DMS53 treated with DMSO at 0.1 percent for 48 hours (cell line): ENCODE measurements around the gene TMEM100.

Experiments
- DNase-seq: peaks from one replicate; lab custom pipeline; 2025; ENCODE audit not compliant: unreplicated experiment; lab: John Stamatoyannopoulos, UW

Gene TMEM100

GRCh38 chr17:55720919-55721836 is 1.5 kb downstream of the TMEM100 start:
- no peak for DNase-seq

DNA sequence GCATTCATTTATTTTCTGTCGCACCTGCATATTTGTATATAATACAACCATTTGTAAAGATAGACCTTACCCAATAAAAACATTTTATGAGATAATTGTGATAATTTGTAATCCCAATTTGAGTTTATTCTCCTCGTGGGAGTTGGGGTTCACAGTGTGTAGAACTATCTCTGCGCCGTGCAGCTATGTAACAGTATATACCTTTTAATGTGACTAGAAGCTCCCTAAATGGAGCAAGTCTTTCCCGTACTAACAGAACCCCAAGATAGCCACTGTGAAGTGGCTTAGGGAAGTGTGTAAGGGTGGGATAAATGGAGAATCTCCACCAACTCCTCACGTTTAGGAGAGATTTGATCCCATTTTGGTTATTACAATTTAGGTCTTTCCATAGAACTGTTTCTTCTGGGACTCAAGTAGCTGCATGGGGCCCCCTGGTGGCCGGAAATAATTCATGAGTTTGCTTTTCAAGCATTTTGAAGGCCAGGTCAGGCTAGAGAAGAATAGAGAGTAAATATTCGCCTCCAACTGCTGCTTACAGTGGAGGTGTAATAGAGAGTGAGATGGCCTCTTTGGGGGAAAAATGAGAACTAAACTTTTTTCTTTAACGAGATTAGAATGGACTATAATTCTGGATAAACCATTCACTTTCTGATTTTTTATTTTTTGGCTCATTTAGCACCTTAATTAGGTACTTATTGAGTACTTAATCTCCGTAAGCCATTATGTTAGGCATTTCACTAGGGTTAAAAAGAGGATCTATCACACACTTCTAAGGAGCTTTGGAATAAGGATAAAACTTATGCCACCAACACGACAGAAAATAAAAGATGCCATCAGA is 4.5 kb downstream of the TMEM100 start:
- DNase-seq = peak; percentile 60

- no peak for DNase-seq
Observed at GRCh38 chr17:55717432-55717831, 5.2 kb downstream of the TMEM100 start.

GRCh38 chr17:55710829-55711496 is 11.7 kb downstream of the TMEM100 start:
- DNase-seq = no peak

- DNase-seq = no peak
Observed at GRCh38 chr17:55710410-55710809, 12.3 kb downstream of the TMEM100 start.

DNA sequence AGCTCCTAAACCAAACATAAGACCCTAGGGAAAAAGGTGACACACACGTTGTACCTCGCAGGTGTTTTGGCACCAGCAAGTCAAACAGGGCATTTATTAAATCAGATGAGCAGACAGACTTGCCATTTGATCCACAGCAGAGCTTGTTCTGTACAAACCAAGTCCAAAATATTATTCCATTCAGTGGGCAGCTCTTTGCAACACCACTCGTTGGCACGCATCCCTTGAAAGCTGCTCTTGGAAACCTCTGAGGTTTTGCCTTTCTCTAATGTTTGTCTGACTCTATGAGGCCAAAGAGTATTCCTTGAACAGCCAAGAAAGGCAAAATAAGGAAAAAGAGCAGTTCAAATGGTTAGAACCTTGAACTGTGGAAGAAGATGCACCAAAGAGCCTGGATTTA is 12.7 kb downstream of the TMEM100 start:
- DNase-seq = no peak

DNA sequence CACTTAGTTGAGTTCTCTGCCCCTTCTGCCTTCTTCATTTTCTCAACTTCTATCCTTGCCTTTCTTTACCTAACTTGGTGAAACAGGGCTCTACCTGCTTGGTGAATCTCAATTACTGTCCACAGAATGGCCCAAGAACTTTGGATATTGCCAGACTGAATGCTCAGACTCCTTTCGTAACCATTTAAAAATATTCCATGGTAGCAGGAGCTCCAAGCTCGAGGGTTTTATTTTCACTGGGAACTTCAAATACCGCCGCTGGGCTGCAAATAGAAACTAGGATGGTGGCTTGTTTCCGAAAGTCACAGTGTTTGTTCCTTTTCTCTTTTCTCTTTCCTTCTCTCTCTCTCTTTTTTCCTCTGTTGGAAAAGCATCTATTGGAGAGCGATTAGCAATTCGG is 13.2 kb downstream of the TMEM100 start:
- no peak for DNase-seq

DNA sequence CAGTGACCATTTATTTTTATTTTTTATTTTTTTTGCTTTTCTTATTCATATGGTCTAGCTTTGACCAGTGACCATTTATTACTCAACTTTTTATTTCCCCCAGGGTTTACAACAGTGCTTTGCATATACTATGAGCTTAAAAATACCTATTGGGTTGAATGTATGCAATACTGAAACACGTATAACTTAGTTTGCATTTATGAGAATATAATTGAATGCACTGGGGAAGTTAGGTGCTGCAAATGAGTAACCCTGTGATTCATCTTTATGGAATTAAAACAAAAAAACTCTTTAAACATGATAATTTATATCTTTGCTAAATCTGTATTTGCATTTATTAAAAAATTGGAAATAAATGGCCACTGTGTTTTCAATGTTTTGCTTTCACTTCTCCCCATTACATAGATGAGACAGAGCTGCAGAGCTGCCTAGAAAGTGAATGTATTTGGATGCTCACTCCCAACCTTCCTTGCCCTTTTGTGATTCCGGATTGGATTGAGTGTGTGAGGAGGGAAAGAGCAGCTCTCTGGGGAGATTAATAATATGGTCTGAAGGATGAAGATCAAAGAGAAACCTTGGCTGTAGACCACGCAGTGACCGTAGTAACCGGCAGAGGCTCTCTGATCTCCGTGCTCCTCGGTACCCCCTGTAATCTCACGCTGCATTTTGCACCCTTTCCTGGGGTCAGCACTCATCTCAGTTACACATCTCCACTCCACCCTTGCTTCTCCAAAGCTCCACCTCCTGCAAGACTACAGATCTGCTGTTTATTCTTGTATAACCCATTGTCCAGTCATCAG is 14.3 kb downstream of the TMEM100 start:
- no peak for DNase-seq

DNA sequence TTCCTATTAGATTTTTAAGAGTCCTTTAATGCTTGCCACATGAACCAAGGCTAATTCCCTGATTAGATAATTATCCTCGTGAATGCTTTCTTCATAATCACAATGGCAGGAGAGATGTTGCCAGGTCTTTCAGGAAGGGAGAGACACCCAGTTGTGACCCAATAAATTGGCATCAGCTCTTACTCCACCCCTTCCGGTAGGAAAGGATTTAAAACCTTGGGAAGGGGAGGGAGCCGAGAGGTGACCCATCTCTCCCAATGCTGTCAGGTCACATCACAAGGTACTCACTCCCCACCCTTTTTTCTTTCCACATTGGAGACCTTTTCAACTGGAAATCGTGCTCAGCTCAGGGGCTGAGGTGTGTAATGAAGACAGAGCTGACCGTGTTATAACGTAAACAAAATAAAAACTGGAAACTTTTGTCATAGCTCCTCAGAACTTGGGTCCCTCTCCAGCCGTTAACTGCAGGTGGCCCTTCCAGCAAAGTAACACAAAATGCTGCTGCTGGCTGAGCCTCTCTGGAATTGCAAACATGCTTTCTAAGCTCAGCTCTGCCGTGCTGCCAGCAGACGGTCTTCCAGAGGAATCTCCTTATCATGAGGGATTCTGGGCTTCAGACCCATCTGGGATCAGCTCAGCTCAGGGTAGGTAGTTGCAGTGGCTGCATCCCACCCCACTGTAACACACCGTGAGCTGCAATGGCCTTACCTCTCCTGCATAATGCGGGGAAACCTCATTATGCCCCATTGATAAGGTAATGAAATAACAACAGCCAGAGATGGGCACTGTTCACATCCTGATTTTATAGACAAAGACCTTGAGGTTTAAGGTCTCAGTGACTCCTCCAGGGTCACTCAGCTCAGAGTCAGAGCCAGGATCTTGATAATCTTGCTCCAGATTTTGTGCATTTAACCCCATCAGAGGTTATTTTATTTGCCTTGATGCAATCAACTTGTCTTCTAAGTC is 15.6 kb downstream of the TMEM100 start:
- DNase-seq = no peak

GRCh38 chr17:55705847-55706246 is 16.8 kb downstream of the TMEM100 start:
- DNase-seq = peak; percentile 90

DNA sequence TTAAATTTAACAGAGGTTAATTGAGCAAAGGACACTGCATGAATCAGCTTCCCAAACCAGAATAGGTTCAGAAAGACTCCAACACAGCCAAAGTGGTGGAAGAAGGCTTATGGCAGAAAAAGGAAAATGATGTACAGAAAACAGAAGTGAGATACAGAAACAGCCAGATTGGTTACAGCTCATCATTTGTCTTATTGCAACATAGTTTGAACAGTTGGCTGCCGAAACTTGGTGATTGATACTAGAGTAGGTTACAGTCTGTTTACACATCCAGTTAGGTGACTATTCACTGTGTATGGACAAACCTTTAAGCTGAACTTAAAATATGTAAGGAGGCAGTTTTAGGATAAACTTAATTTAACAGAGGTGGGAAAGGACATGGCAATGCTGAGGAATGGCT is 18.3 kb downstream of the TMEM100 start:
- no peak for DNase-seq

DNA sequence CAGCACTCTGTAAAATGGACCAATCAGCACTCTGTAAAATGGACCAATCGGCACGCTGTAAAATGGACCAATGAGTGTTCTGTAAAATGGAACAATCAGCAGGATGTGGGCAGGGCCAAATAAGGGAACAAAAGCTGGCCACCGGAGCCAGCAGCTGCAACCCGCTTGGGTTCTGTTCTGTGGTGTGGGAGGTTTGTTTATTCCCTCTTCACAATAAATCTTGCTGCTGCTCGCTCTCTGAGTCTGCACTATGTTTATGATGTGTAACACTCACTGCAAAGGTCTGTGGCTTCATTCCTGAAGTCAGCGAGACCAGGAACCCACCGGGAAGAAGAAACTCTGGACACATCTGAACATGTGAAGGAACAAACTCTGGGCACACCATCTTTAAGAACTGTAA is 20.5 kb downstream of the TMEM100 start:
- no peak for DNase-seq

GRCh38 chr17:55699181-55699860 is 23.3 kb downstream of the TMEM100 start:
- DNase-seq = peak; percentile 5

GRCh38 chr17:55694286-55694910 is 28.3 kb downstream of the TMEM100 start:
- DNase-seq = no peak

DNA sequence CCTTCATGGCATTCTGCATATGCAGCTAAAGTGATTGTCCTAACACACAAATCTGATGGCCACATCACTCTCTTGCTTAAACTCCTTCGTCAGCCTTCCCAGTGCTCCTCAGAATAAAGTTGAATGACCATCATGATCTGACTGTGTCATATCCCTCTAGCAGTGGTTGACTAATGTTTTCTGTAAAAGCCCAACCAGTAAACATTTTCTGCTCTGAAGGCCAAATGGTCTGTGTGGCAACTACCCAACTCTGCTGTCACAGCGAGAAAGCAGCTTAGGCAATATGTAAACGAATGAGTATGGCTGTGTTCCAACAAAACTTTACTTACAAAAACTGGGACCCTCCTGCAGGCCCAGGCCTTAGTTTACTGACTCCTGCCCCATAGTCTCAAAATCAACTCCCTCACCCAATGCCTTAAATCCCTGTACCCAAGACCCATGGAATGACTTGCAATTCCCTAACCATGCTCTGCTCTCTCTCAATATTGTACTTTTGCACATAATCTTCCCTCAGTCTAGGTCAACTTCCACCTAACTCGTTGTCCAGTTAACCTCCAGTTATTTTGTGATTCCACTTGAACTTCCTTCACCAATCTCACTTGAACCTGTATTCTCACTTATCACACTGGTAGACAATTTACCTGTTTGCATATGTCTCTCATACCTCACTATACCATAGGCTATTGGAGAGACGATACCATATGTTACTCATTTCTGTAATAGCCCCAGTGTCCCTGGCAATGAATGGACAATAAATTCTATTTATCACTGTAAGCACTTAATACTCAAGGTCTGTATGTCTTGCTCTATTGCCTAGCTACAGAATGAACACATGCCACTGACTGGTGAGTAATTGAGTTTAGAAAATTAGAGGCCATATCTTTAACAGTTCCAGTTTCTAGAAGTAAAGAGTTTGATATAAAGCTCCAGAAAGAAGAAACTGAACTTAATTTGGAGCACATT is 29.1 kb downstream of the TMEM100 start:
- DNase-seq = no peak

- no peak for DNase-seq
Observed at GRCh38 chr17:55692276-55692675, 30.4 kb downstream of the TMEM100 start.

DNA sequence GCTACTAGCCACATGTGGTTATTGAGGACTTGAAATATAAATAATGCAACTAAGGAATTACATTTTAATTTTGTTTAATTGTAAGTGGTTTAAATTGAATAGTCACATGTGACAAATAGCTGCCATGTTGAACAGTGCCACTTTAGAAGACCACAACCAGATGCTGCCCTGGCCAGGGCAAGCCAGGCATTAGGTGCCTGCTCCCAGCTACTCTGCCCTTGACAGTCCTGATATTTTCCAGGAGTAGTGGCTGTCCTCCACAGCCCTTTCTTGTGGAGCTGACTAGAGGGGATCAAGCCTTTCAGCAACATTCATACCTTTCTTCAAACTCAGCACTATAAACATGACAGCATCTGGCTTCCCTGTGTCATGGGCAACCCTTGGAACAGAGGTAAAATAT is 31.0 kb downstream of the TMEM100 start:
- no peak for DNase-seq
